Measurements from ENCODE around the gene TEX54.
"Not testable (repeated sequence)": the region's sequence is repeated elsewhere in the genome, so short reads cannot be mapped to it uniquely, and the experiment has no call there.

Gene TEX54

DNA sequence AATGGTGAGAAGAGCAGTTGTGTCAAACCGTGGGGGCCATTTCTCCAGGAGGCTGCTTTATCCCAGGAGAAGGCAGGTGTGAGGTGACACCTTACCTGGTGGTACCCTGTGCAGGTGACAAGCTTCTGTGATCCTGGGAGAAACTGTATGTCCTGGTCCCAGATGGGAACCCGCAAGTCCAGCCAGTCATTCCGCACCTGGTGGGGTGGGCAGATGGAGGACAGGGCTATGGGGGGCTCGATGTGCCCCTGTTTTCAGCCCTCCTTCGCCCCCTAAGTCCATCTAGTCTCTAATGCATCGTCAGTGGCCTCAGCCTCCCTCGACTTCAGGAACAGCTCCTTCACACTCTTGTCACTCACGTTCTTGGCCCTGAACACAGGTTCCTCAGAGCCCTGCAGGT lies 2.7 kb upstream of the TEX54 start:
- no peak for DNase-seq (ENCODE audit: low read depth in 2 of 2)

GRCh38 chr11:62831520-62832335 lies 913 bp downstream of the TEX54 start, which contains the start of gene STX5:
Gene STX5, minus strand, starts transcription at chr11:62832051. Its CDS starts 808 bp downstream, at chr11:62831243.
- peak; percentile 92 to 94 for DNase-seq (ENCODE audit: low read depth in 2 of 2)

GRCh38 chr11:62830904-62831519 lies 1.6 kb downstream of the TEX54 start:
- no peak for DNase-seq (ENCODE audit: low read depth in 2 of 2)

DNA sequence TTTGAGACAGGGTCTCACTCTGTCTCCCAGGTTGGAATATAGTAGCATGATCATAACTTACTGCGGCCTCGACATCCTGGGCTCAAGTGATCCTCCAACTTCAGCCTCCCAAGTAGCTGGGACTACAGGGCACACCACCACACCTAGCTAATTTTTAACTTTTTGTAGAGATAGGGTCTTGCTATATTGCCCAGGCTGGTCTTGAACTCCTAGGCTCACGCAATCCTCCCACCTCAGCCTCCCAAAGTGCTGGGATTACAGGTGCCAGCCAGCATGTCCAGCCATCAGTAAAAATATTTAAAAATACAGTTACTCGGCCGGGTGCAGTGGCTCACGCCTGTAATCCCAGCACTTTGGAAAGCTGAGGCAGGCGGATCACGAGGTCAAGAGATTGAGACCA lies 4.5 kb downstream of the TEX54 start:
- DNase-seq (ENCODE audit: low read depth in 2 of 2) = not testable (repeated sequence)

DNA sequence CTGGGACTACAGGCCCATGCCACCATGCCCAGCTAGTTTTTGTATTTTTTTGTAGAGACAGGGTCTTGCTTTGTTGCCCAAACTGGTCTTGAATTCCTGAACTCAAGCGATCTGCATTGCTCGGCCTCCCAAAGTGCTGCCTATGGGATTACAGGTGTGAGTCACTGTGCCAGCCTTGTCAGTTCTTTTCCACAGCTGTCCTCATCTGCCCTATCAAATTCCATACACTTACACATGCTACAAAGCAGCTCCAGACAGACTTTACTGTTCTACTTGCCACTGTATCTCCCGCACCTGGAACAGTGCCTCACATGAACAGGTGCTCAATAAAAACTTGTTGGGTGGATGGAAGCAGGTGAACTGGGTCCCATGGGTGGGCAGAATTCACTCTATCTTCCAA lies 9.0 kb downstream of the TEX54 start:
- DNase-seq (ENCODE audit: low read depth in 2 of 2) = no peak

DNA sequence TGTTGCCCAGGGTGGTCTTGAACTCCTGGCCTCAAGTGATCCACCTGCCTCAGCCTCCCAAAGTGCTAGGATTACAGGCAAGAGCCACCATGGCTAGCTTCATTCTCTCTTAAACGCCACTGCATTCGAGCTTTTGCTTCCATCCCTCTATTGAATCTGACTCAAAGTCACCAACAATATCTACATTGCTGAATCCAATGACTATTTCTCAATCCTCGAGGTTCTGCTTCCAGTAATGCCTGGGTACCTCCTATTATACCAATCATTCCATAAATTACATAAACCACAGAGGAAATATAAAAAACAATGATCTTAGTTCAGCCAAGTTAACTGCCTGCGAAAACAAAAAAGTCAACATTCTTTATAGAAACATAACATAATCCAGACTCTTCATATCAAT lies 15.5 kb downstream of the TEX54 start:
- no peak for DNase-seq (ENCODE audit: low read depth in 2 of 2)

GRCh38 chr11:62816557-62816956 lies 16.1 kb downstream of the TEX54 start:
- DNase-seq (ENCODE audit: low read depth in 2 of 2) = no peak

DNA sequence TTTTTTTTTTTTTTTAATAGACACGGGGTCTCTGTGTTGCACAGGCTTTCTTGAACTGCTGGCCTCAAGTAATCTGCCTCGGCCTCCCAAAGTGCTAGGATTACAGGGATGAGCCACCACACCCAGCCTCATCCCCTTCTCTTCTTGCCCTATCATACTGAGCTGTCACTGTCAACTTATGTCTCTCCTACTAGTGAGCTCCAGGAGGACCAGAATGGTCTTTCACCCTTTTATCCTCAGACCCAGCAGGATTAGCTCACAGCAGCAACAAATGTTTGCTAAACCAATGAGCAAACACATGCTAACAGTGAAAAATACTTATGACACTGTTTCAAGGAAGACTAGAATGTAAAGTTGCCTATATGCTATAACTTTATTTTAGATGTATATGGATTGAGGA lies 21.0 kb downstream of the TEX54 start:
- DNase-seq (ENCODE audit: low read depth in 2 of 2) = no peak

GRCh38 chr11:62810748-62811147 lies 21.9 kb downstream of the TEX54 start:
- no peak for DNase-seq (ENCODE audit: low read depth in 2 of 2)

DNA sequence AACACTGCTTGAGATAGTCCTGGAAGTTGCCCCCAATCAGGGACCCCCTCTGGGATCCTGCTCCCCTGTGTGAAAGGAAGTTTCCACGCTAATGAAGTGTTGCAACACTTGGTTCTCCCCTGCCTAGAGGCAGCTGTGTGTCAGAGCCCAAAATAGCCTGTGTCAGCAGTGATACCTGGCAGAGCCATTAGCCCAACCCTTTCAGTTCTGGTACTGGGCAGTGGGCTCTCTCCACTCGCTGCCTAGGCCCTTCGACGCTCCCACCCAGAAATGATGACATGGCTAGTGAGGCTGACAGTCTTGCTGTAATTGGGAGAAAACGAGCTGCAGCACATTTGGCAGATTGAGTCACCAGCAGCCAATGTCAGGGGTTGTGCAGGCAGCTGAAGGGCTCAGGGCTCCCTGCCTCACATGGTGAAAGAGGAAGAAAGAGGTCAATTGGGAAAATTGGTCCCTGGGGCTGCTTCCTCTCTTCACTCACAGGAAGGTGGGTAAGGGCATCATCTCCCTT lies 26.0 kb downstream of the TEX54 start:
- DNase-seq (ENCODE audit: low read depth in 2 of 2) = no peak

- no peak for DNase-seq (ENCODE audit: low read depth in 2 of 2)
Measured at GRCh38 chr11:62805961-62806441, 26.6 kb downstream of the TEX54 start.

GRCh38 chr11:62805076-62805892 lies 27.4 kb downstream of the TEX54 start, which contains the start of gene NXF1:
Gene NXF1, minus strand, starts transcription at chr11:62805440. Its CDS starts 84 bp downstream, at chr11:62805356.
- DNase-seq (ENCODE audit: low read depth in 2 of 2) = peak; percentile 81 to 82

GRCh38 chr11:62804310-62805075 lies 28.1 kb downstream of the TEX54 start:
- no peak for DNase-seq (ENCODE audit: low read depth in 2 of 2)

DNA sequence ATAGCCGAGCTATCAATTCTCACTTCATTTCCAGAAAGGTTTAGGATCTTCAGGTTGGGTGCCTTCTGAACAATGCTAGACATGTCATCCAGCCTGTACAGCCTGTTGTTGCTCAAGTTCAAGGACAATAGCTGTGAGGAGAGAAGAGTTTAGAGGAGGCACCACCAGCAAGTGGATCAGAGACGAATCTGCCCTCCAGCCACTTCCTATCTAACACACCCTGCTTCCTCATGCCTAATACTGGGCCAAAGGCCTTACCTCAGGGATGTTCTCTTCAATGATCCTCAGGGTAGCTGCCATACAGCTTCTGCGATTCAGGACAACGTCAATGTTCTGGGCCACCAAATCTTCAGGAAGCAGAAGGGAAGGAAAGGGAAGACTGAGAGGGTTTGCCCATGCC lies 31.6 kb downstream of the TEX54 start:
- DNase-seq (ENCODE audit: low read depth in 2 of 2) = no peak

DNA sequence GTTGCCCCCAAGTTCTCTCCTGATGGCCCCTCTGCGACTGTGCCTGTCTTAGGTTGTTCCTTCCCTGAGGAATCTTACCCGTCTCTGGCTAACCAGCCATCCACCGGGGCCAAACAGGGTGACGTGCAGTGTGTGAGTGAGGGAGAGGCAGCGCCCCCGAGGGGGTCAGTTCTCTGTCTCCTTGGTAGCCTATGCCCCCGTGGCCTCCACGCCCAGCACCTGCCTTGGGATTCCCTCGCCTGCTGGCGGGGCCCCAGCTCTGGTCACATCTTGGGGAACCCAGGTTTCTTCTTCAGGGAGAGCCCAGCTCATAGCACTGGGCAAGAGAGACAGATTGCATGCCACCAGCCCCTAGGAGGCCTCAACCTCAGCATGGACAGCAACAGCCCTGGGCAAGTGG lies 33.2 kb downstream of the TEX54 start:
- no peak for DNase-seq (ENCODE audit: low read depth in 2 of 2)

- no peak for DNase-seq (ENCODE audit: low read depth in 2 of 2)
Measured at GRCh38 chr11:62796281-62796680, 36.4 kb downstream of the TEX54 start.

GRCh38 chr11:62794201-62794775 lies 38.4 kb downstream of the TEX54 start:
- no peak for DNase-seq (ENCODE audit: low read depth in 2 of 2)

GRCh38 chr11:62792202-62792575 lies 40.5 kb downstream of the TEX54 start:
- no peak for DNase-seq (ENCODE audit: low read depth in 2 of 2)

- DNase-seq (ENCODE audit: low read depth in 2 of 2) = no peak
Measured at GRCh38 chr11:62791501-62792201, 41.0 kb downstream of the TEX54 start, which contains the start of gene TMEM223. Gene TMEM223, minus strand, starts transcription at chr11:62792006. Its CDS starts 12 bp downstream, at chr11:62791994.

DNA sequence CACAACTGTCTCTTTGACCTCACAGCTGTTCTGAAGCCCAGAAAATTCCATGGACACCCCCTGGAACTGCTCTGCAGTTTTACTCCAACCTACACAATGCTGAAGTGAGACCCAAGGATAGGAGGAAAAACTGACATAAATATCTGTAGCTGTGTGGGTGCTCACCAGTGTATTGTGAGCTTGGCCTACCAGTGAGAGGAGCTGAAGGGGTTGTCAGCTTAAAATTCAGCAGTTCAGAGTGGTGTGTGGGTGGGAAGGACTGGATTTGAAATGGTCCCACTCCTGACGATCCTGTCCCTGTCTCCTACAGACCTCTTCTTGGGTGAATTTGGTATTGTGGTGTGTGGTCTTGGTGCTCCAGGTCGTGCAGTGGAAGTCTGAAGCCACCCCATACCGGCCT lies 43.1 kb downstream of the TEX54 start:
- no peak for DNase-seq (ENCODE audit: low read depth in 2 of 2)
